WERI-Rb-1 (cell line): ENCODE measurements around the gene AGA.

Experiments used
- DNase-seq: peaks from one replicate; pipeline ENCODE4 v3.0.0-alpha.2; 2020
- H3K27ac ChIP-seq: fragments of 250-450 bp; sonication (Bioruptor Pico); 2 replicates; pipeline ENCODE4 v1.5.1; 2020; ENCODE audit warnings: mild to moderate bottlenecking, moderate library complexity
- H3K27me3 ChIP-seq: fragments of 250-450 bp; sonication (Bioruptor Pico); 2 replicates; pipeline ENCODE4 v1.5.1; 2021; ENCODE audit warnings: mild to moderate bottlenecking, low read depth, moderate library complexity; ENCODE audit not compliant: insufficient read depth, severe bottlenecking
- H3K36me3 ChIP-seq: fragments of 250-450 bp; sonication (Bioruptor Pico); 2 replicates; pipeline ENCODE4 v1.5.1; 2020; ENCODE audit warnings: mild to moderate bottlenecking, moderate library complexity
- H3K4me3 ChIP-seq: 2 replicates; pipeline ENCODE4 v1.5.1; 2011; ENCODE audit warnings: low read depth, mild to moderate bottlenecking, control low read depth, low read length
- H3K9me3 ChIP-seq: fragments of 250-450 bp; sonication (Bioruptor Pico); 2 replicates; pipeline ENCODE4 v1.5.1; 2021; ENCODE audit warnings: mild to moderate bottlenecking, moderate library complexity; ENCODE audit not compliant: severe bottlenecking
- CTCF ChIP-seq: IDR thresholded peaks from 2 replicates; pipeline ENCODE4 v1.5.1; 2011; ENCODE audit warnings: low read depth, mild to moderate bottlenecking, control low read depth, inconsistent platforms, low read length

Gene AGA

GRCh38 chr4:177441803-177442622, at the start of gene AGA:
TSS of gene AGA (minus strand) at chr4:177442437. CDS start at chr4:177442375, 62 bp downstream.
- peak within 1 kb of the TSS; percentile 71 for H3K4me3 ChIP-seq
- H3K27me3 ChIP-seq, result no peaks in the 10 kb centered on the region
- H3K9me3 ChIP-seq, result no peaks in the 10 kb centered on the region
- H3K36me3 ChIP-seq, result peaks cover 2% of the 10 kb centered on the region; the same call in 1 of the 2 replicates
- peak within 1 kb of the TSS; percentile 98 for H3K27ac ChIP-seq
- TF ChIP-seq CTCF, result 0 out of 2 replicates have a peak, but pooled peaks have one; percentile 8
- DNase-seq, result peak; percentile 98

GRCh38 chr4:177492022-177492421, 49.8 kb upstream of the AGA start:
- DNase-seq, result no peak
- no peak overlapping the region for H3K27ac ChIP-seq

GRCh38 chr4:177490769-177491168, 48.5 kb upstream of the AGA start:
- no peak for TF ChIP-seq CTCF
- Histone ChIP-seq H3K4me3 (no peak overlapping the region), H3K36me3 (no peaks in the 10 kb centered on the region), H3K27ac (no peak overlapping the region), H3K27me3 (no peaks in the 10 kb centered on the region), H3K9me3 (no peaks in the 10 kb centered on the region)
- DNase-seq, result no peak

More at GRCh38 chr4:177492022-177492421, 49.8 kb upstream of the AGA start:
- no peaks in the 10 kb centered on the region for H3K9me3 ChIP-seq
- H3K36me3 ChIP-seq, result no peaks in the 10 kb centered on the region
- H3K27me3 ChIP-seq, result no peaks in the 10 kb centered on the region
- no peak for TF ChIP-seq CTCF
- no peak overlapping the region for H3K4me3 ChIP-seq

- no peak for TF ChIP-seq CTCF
- H3K4me3 ChIP-seq, result no peak overlapping the region
- H3K9me3 ChIP-seq, result no peaks in the 10 kb centered on the region
- DNase-seq, result no peak
- H3K27ac ChIP-seq, result no peak overlapping the region
- H3K36me3 ChIP-seq, result no peaks in the 10 kb centered on the region
- no peaks in the 10 kb centered on the region for H3K27me3 ChIP-seq
These were observed 47.4 kb upstream of the AGA start for GRCh38 chr4:177489471-177490246.

GRCh38 chr4:177487977-177488376, 45.7 kb upstream of the AGA start:
- no peaks in the 10 kb centered on the region for H3K36me3 ChIP-seq
- no peak overlapping the region for H3K27ac ChIP-seq
- no peak for DNase-seq
- H3K4me3 ChIP-seq, result no peak overlapping the region
- no peak for TF ChIP-seq CTCF
- H3K27me3 ChIP-seq, result no peaks in the 10 kb centered on the region
- H3K9me3 ChIP-seq, result no peaks in the 10 kb centered on the region
